ENCODE data around the gene TTC1. TPM values are rescaled to one million over a fixed set of nuclear protein-coding genes. Genes with fewer than 3 reads are reported as not detected.
"Not testable (repeated sequence)": the region's sequence is repeated elsewhere in the genome, so short reads cannot be mapped to it uniquely, and the experiment has no call there.

The TTC1 gene
- total and polyA plus RNA-seq, 9 of the 15 experiments (the other 6 are each of a cell fraction or from before 2014, with no cell fraction given), result 51.9 to 173 (median 87.7) TPM

DNA sequence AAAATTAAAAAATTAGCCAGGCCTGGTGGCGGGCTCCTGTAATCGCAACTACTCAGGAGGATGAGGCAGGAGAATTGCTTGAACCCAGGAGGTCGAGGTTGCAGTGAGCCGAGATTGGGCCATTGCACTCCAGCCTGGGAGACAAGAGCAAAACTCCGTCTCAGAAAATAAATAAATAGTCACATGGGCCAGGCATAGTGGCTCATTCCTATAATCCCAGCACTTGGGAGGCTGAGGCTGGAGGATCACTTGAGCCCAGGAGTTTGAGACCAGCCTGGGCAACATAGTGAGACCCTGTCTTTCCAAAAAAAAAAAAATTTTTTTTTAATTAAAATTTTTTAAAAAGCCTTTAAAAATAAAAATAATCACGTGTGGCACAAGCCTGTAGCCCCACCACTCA, 5.3 kb downstream of the TTC1 start:
- in situ Hi-C loops (cut with MboI), result not testable (repeated sequence)
- POLR2A ChIA-PET, result interaction anchor here (0.6 kb wide), 1 partner anchor 435 kb away, joined by 3 read pairs; no protein-coding TSS in a partner anchor
- H3K79me2 ChIP-seq (ENCODE audit: control insufficient read depth, insufficient read depth, low read length), result peaks cover 24% of the 10 kb centered on the region

DNA sequence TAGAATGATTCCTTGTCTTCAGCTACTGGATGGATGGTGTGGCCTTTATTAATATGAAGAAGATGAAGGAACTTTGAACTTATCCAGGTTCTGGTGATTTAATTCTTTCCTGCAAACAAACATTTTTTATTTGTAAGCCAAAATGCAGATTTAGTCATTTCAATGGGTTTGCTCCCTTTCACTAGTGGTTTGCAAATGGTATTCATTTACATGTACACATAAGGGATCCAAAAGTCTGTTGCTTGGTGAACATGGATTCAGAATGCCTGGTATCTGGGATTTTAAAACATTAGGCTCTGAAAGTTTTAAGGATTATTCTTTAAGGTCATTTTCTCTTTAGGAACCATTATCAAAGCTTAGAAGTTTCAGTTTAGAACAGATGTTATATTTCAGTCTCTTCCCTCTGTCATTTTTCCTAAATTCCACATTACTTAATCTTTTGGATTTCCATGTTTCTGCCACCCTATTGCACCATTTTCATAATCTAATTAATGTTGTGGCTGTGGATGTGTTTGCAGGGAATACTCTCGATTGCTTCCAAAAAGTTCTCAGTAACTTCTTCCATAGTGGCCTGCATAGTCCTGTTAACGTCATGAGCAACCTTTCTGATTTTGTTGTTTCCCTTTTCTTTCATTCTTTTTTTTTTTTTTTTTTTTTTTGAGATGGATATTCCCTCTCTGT, 10.1 kb downstream of the TTC1 start:
- no peak overlapping the region for H3K27ac ChIP-seq (ENCODE audit: extremely low read depth, low read depth, low read length)
- FAIRE-seq (no peak), ATAC-seq (no peak), DNase-seq (ENCODE audit: extremely low read depth in 1 of 4, low spot score in 3 of 4) (no peak)
- H3K27me3 ChIP-seq (ENCODE audit: control insufficient read depth in 2 of 2, insufficient read depth in 2 of 2, low read length in 2 of 2), result no peaks in the 10 kb centered on the region
- peaks cover 37% of the 10 kb centered on the region for H3K36me3 ChIP-seq (ENCODE audit: control insufficient read depth, insufficient read depth, low read length)
- in situ Hi-C loops (cut with MboI), result no loop called here
- no TSS peak for BruUV-seq (replicated peaks)
- intact Hi-C loops (cut with micrococcal nuclease), result no loop called here
- H2AFZ ChIP-seq (ENCODE audit: low read depth, low read length), result no peak overlapping the region
- no peak overlapping the region for H3K9ac ChIP-seq (ENCODE audit: insufficient read depth in 1 of 2, low read depth in 2 of 2, low read length in 2 of 2)
- no peak overlapping the region for H3K4me3 ChIP-seq
- no peak overlapping the region for H3K4me2 ChIP-seq (ENCODE audit: insufficient read depth, low read length)
- H3K9me3 ChIP-seq (replicated peaks; ENCODE audit: control insufficient read depth, insufficient read depth, low read depth, low read length), result no peaks in the 10 kb centered on the region
- WGBS (ENCODE audit: insufficient coverage, low coverage, missing lambda C conversion rate), result 100% methylated on average over 2 of the region's 2 CpGs
- ChIA-PET CTCF (ENCODE audit: low intra/inter-chr PET ratio) (no interaction called here), POLR2A (no interaction called here)
- H4K20me1 ChIP-seq (replicated peaks; ENCODE audit: control insufficient read depth, insufficient read depth, low read length), result no peaks in the 10 kb centered on the region
- no peaks in the 10 kb centered on the region for H3K9me1 ChIP-seq (ENCODE audit: control insufficient read depth, insufficient read depth, low read length)
- no peak for TF ChIP-seq STAG1 (CRISPR knock-in tag; IDR thresholded peaks at IDR 0.05; ENCODE audit: borderline replicate concordance)
- TF ChIP-seq, protein P1, sequence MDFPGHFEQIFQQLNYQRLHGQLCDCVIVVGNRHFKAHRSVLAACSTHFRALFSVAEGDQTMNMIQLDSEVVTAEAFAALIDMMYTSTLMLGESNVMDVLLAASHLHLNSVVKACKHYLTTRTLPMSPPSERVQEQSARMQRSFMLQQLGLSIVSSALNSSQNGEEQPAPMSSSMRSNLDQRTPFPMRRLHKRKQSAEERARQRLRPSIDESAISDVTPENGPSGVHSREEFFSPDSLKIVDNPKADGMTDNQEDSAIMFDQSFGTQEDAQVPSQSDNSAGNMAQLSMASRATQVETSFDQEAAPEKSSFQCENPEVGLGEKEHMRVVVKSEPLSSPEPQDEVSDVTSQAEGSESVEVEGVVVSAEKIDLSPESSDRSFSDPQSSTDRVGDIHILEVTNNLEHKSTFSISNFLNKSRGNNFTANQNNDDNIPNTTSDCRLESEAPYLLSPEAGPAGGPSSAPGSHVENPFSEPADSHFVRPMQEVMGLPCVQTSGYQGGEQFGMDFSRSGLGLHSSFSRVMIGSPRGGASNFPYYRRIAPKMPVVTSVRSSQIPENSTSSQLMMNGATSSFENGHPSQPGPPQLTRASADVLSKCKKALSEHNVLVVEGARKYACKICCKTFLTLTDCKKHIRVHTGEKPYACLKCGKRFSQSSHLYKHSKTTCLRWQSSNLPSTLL (IDR thresholded peaks at IDR 0.05), result no peak
- no peaks in the 10 kb centered on the region for H3K4me1 ChIP-seq (replicated peaks in 1 of 2; ENCODE audit: control insufficient read depth in 2 of 2, insufficient read depth in 2 of 2, low read length in 2 of 2)
- no peaks in the 10 kb centered on the region for H3K79me2 ChIP-seq (ENCODE audit: control insufficient read depth, insufficient read depth, low read length)

More for the DNA sequence above, 5.3 kb downstream of the TTC1 start:
- H3K27me3 ChIP-seq (ENCODE audit: control insufficient read depth in 2 of 2, insufficient read depth in 2 of 2, low read length in 2 of 2); H3K9me3 ChIP-seq (replicated peaks; ENCODE audit: control insufficient read depth, insufficient read depth, low read depth, low read length); H3K9ac ChIP-seq (ENCODE audit: insufficient read depth in 1 of 2, low read depth in 2 of 2, low read length in 2 of 2); CTCF ChIA-PET (ENCODE audit: low intra/inter-chr PET ratio); DNase-seq (ENCODE audit: extremely low read depth in 1 of 4, low spot score in 3 of 4); FAIRE-seq; ATAC-seq; BruUV-seq (replicated peaks); H3K4me1 ChIP-seq (replicated peaks in 1 of 2; ENCODE audit: control insufficient read depth in 2 of 2, insufficient read depth in 2 of 2, low read length in 2 of 2); H3K4me2 ChIP-seq (ENCODE audit: insufficient read depth, low read length); H3K27ac ChIP-seq (ENCODE audit: extremely low read depth, low read depth, low read length); H4K20me1 ChIP-seq (replicated peaks; ENCODE audit: control insufficient read depth, insufficient read depth, low read length); H3K9me1 ChIP-seq (ENCODE audit: control insufficient read depth, insufficient read depth, low read length); intact Hi-C loops (cut with micrococcal nuclease); H3K4me3 ChIP-seq; H2AFZ ChIP-seq (ENCODE audit: low read depth, low read length): not testable (repeated sequence)
- peaks cover 61% of the 10 kb centered on the region for H3K36me3 ChIP-seq (ENCODE audit: control insufficient read depth, insufficient read depth, low read length)
- peak; percentile 84 for TF ChIP-seq ZNF121 (CRISPR knock-in tag; conservative IDR thresholded peaks at IDR 0.05)
- WGBS (ENCODE audit: insufficient coverage, low coverage, missing lambda C conversion rate), result 90% methylated on average over 6 of the region's 6 CpGs

Data from K562 (cell line).